HepG2 (cell line): ENCODE data around the gene UQCRC1. TPM values are rescaled to one million over a fixed set of nuclear protein-coding genes. Genes with fewer than 3 reads are reported as not detected.
A peak's percentile ranks its signal among the peaks of the same experiment; 100 is the strongest.

ENCODE experiments used
- HNF1A ChIP-seq, 2 experiments: sonication (generic) in 1 of 2; formaldehyde crosslinking in 1 of 2; IDR thresholded peaks; 2 replicates each; pipeline versions ENCODE4 v1.4.0 to v1.6.1; 2016 to 2020; ENCODE audit warnings: borderline replicate concordance in 1 of 2, low read depth in 1 of 2, mild to moderate bottlenecking in 1 of 2, missing genetic modification reagents in 1 of 2
- KIAA2018 ChIP-seq: sonication (generic); formaldehyde crosslinking; IDR thresholded peaks from 2 replicates; pipeline ENCODE4 v1.5.0; 2020; ENCODE audit warnings: mild to moderate bottlenecking, missing genetic modification reagents, borderline replicate concordance
- LCORL ChIP-seq, 2 experiments: fragments of 450-650 bp in 1 of 2; sonication (generic) in 1 of 2; formaldehyde crosslinking in 1 of 2; IDR thresholded peaks; 2 replicates each; pipeline versions ENCODE4 v1.5.0 to v1.6.1; 2017 to 2020; ENCODE audit warnings: antibody characterized with exemption in 1 of 2, missing genetic modification reagents in 1 of 2
- PAXIP1 ChIP-seq: sonication (generic); formaldehyde crosslinking; conservative IDR thresholded peaks from 2 replicates; pipeline ENCODE4 v1.4.0; 2020; ENCODE audit warnings: mild to moderate bottlenecking, missing genetic modification reagents, moderate library complexity
- SP4 ChIP-seq: sonication (generic); formaldehyde crosslinking; IDR thresholded peaks from 2 replicates; pipeline ENCODE4 v1.8.1; 2023; ENCODE audit warnings: mild to moderate bottlenecking, missing genetic modification reagents
- TIGD3 ChIP-seq: sonication (generic); formaldehyde crosslinking; IDR thresholded peaks from 2 replicates; pipeline ENCODE4 v1.5.1; 2020; ENCODE audit warnings: mild to moderate bottlenecking, missing genetic modification reagents, borderline replicate concordance
- ZNF234 ChIP-seq: sonication (generic); formaldehyde crosslinking; conservative IDR thresholded peaks from 2 replicates; pipeline ENCODE4 v1.5.1; 2020; ENCODE audit warnings: mild to moderate bottlenecking, missing genetic modification reagents
- ZNF296 ChIP-seq: sonication (generic); formaldehyde crosslinking; conservative IDR thresholded peaks from 2 replicates; pipeline ENCODE4 v1.5.0; 2020; ENCODE audit warnings: mild to moderate bottlenecking, missing genetic modification reagents
- polyA plus RNA-seq, 8 experiments: library from polyadenylated mRNA; depleted of rRNA in 3 of 8; stranded (reverse) in 7 of 8; unstranded in 1 of 8; fragments of >200 nt; fragmentation: Illumina TruSeq in 4 of 8; extraction: Trizol in 4 of 8; gene quantifications; 2 replicates each; pipeline versions ENCODE4 v1.2.1 to v1.2.3, GENCODE V29; 2011 to 2016; ENCODE audit warnings: low read depth in 4 of 8, missing spikeins in 1 of 8, mixed read lengths in 1 of 8; ENCODE audit not compliant: insufficient read depth in 1 of 8
- total RNA-seq, 5 experiments: library from RNA; depleted of rRNA; stranded (reverse); fragments of >200 nt; fragmentation: Illumina TruSeq; extraction: Trizol; gene quantifications; 2 replicates each; pipeline ENCODE4 v1.2.3, GENCODE V29; 2016; ENCODE audit warnings: low read depth in 1 of 5

Gene UQCRC1
- total and polyA plus RNA-seq, 2 of the 13 experiments (the other 11 are each of a cell fraction or from before 2014, with no cell fraction given), result 316 to 680 TPM

GRCh38 chr3:48623851-48624547 lies 14.6 kb upstream of the UQCRC1 start (continued):
- TF ChIP-seq KIAA2018 (CRISPR knock-in tag) (no peak), TIGD3 (CRISPR knock-in tag) (no peak), LCORL (IDR thresholded peaks at IDR 0.05) (no peak), LCORL (CRISPR knock-in tag; IDR thresholded peaks at IDR 0.05) (peak; percentile 56; the same call in 1 of the 2 replicates), SP4 (CRISPR knock-in tag) (peak; percentile 61; the same call in 1 of the 2 replicates), PAXIP1 (peak; percentile 95), ZNF296 (CRISPR knock-in tag) (no peak), HNF1A (IDR thresholded peaks at IDR 0.05; ENCODE audit: low read depth) (peak; percentile 20; the same call in 1 of the 2 replicates), HNF1A (CRISPR knock-in tag; IDR thresholded peaks at IDR 0.05; ENCODE audit: borderline replicate concordance) (peak; percentile 32; the same call in 1 of the 2 replicates), ZNF234 (CRISPR knock-in tag) (no peak)
